Lung (tissue), 12 donors: ENCODE data around the gene MGP. TPM values are rescaled to one million over a fixed set of nuclear protein-coding genes. Genes with fewer than 3 reads are reported as not detected.

Experiments used
- ATAC-seq: fragments of 200-7000 bp; cut with Tn5 transposase; one replicate; pipeline ENCODE4 v1.9.1; 2020; ENCODE audit warnings: moderate number of reproducible peaks; ENCODE audit not compliant: insufficient read depth, low FRiP score
- DNase-seq, 3 donors: peaks; one replicate each; pipeline ENCODE4 v3.0.0-alpha.2; 2013 to 2017
- H3K27ac ChIP-seq, 2 donors: one replicate each; pipeline ENCODE4 v1.5.1; 2013; ENCODE audit warnings: mild to moderate bottlenecking in 2 of 2, moderate library complexity in 2 of 2, control low read depth in 1 of 2, inconsistent platforms in 1 of 2, low read depth in 1 of 2, low read length in 1 of 2
- H3K27me3 ChIP-seq, 3 donors: one replicate each; pipeline ENCODE4 v1.5.1; 2013; ENCODE audit warnings: low read length in 2 of 3; ENCODE audit not compliant: control insufficient read depth in 3 of 3, insufficient read depth in 3 of 3
- H3K36me3 ChIP-seq, 4 donors: one replicate each; pipeline ENCODE4 v1.5.1; 2013; ENCODE audit warnings: low read length in 4 of 4, mild to moderate bottlenecking in 1 of 4, moderate library complexity in 1 of 4; ENCODE audit not compliant: control insufficient read depth in 4 of 4, insufficient read depth in 4 of 4
- H3K4me1 ChIP-seq, 5 donors: one replicate each; pipeline ENCODE4 v1.5.1; 2013; ENCODE audit warnings: low read length in 5 of 5, mild to moderate bottlenecking in 2 of 5, moderate library complexity in 1 of 5; ENCODE audit not compliant: control insufficient read depth in 5 of 5, insufficient read depth in 5 of 5
- H3K4me3 ChIP-seq: one replicate; pipeline ENCODE4 v1.5.1; 2013; ENCODE audit warnings: mild to moderate bottlenecking, control low read depth, moderate library complexity
- H3K9ac ChIP-seq, 2 donors: one replicate each; pipeline ENCODE4 v1.5.1; 2013; ENCODE audit warnings: low read length in 2 of 2, control low read depth in 1 of 2; ENCODE audit not compliant: insufficient read depth in 1 of 2
- H3K9me3 ChIP-seq, 4 donors: one replicate each; pipeline ENCODE4 v1.5.1; 2013; ENCODE audit warnings: low read length in 3 of 4, mild to moderate bottlenecking in 1 of 4, moderate library complexity in 1 of 4; ENCODE audit not compliant: control insufficient read depth in 4 of 4, insufficient read depth in 3 of 4
- WGBS, 2 donors: extraction: QIAGEN DNeasy Blood & Tissue Kit; methylation state at CpG; one replicate each; pipeline ENCODE4 v1.1.7; 2013; 5-methylcytosine and 5-hydroxymethylcytosine counted together
- polyA plus RNA-seq, 2 donors: library from polyadenylated mRNA; stranded (reverse); fragments of 200-250 nt; gene quantifications; one replicate each; pipeline ENCODE4 v1.2.1, GENCODE V29; 2013
- total RNA-seq, 2 donors: library from RNA; depleted of rRNA in 1 of 2; stranded (reverse); fragments of >200 nt in 1 of 2; gene quantifications; one replicate each; pipeline ENCODE4 v1.2.1, GENCODE V29; 2014 to 2021
- TF ChIP-seq, protein P1 (sequence below): IDR thresholded peaks from 2 replicates; pipeline ENCODE4 v1.5.1; 2012; ENCODE audit warnings: mild to moderate bottlenecking; ENCODE audit errors: control extremely low read depth, extremely low read depth
- donor health status: control.
- donor health status: control.
- donor health status: Bipolar disorder and iron deficiency.
- donor health status: healthy.
- donor health status: DM: yes; HTN: yes; CAD: no.

Gene MGP
- total and polyA plus RNA-seq, 4 donors: 175 to 592 (median 227) TPM

DNA sequence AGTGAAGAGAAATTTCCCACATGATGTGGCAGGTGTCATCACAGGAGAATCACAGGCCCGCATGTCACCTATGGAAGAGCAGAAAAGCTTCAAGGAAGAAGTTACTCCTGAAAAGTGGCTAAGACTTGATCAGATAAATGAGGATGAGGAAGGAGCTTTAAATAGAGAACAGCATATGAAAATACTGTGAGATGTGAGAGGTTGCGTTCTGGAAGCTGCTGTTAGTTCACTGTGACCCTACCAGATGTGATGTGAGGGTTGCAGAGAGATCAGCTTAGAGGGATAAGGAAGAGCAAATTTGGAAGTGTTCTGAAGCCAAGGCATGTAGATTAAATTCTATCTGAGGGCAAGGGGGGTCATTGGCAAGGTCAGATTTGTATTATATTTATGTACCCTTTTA lies 35.6 kb upstream of the MGP start:
- ATAC-seq (no peak), DNase-seq (no peak)
- H3K4me1 ChIP-seq: peaks cover 0 to 2% (median 0%) of the 10 kb centered on the region in 5 donors
- H3K36me3 ChIP-seq: no peaks in the 10 kb centered on the region
- no peak overlapping the region for H3K9ac ChIP-seq
- H3K27me3 ChIP-seq: no peaks in the 10 kb centered on the region
- no peak overlapping the region for H3K4me3 ChIP-seq
- H3K27ac ChIP-seq: no peak overlapping the region
- no peaks in the 10 kb centered on the region for H3K9me3 ChIP-seq
- TF ChIP-seq, protein P1, sequence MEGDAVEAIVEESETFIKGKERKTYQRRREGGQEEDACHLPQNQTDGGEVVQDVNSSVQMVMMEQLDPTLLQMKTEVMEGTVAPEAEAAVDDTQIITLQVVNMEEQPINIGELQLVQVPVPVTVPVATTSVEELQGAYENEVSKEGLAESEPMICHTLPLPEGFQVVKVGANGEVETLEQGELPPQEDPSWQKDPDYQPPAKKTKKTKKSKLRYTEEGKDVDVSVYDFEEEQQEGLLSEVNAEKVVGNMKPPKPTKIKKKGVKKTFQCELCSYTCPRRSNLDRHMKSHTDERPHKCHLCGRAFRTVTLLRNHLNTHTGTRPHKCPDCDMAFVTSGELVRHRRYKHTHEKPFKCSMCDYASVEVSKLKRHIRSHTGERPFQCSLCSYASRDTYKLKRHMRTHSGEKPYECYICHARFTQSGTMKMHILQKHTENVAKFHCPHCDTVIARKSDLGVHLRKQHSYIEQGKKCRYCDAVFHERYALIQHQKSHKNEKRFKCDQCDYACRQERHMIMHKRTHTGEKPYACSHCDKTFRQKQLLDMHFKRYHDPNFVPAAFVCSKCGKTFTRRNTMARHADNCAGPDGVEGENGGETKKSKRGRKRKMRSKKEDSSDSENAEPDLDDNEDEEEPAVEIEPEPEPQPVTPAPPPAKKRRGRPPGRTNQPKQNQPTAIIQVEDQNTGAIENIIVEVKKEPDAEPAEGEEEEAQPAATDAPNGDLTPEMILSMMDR: no peak
- 97 to 98% methylated on average over 2 of the region's 2 CpGs for WGBS, 2 donors

DNA sequence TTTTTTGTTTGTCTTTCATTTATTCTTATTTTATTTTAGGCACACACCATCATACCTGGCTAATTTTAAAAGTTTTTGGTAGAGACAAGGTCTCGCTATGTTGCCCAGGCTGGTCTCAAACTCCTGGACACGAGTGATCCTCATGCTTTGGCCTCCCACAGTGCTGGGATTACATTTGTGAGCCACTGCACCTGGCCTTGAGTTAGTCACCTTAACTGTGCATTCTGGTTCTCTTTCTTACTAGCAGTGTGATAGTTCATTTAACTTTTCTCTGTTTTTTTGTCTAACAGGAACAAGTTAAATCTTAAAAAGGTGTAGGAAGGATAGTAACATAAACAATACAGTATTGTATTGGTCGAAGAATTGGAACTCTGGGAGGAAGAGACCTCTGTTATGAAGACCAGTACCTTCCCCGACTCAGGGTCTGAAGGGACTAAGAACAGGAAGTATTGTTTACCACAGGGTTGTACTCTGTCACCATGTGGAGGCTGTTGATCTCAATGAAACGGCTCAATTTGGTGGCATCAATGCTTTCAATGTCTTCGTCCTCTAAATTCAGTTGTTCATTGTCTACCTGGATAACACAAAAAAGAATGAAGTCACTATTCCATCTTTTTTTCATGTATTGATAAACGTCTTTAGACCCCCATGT lies 34.9 kb upstream of the MGP start:
- ATAC-seq (no peak), DNase-seq (no peak)
- H3K27me3 ChIP-seq: no peaks in the 10 kb centered on the region
- H3K4me3 ChIP-seq: no peak overlapping the region
- H3K9ac ChIP-seq: no peak overlapping the region
- no peak overlapping the region for H3K27ac ChIP-seq
- H3K9me3 ChIP-seq: no peaks in the 10 kb centered on the region
- H3K36me3 ChIP-seq: no peaks in the 10 kb centered on the region
- H3K4me1 ChIP-seq: no peaks in the 10 kb centered on the region
- TF ChIP-seq, protein P1: no peak
- WGBS, 2 donors: 57 to 67% methylated on average over 7 of the region's 7 CpGs

DNA sequence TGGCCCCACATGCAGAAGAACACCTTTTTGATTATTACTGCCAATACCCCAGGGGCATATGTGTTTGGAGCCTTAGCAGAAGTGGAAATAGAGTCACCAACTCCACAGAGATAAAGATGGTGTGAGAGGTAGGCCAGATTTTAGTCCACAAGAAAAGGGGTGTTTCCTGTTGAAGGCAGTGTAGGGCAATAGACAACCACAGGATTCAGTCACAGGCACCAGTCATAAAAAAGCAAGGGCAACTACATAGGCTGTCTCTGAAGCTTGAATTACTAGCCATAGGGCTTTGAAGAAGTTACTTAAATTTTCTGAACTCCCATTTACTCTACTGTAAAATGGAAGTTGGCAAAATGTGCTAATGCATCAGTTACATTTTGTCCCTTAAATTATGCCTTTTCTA lies 33.8 kb upstream of the MGP start:
- Histone ChIP-seq H3K4me3 (no peak overlapping the region), H3K4me1 (peaks cover 0 to 4% (median 0%) of the 10 kb centered on the region in 5 donors), H3K36me3 (no peaks in the 10 kb centered on the region), H3K27ac (no peak overlapping the region), H3K27me3 (no peaks in the 10 kb centered on the region), H3K9ac (no peak overlapping the region), H3K9me3 (no peaks in the 10 kb centered on the region)
- no peak for DNase-seq
- ATAC-seq: no peak
- TF ChIP-seq, protein P1: no peak

DNA sequence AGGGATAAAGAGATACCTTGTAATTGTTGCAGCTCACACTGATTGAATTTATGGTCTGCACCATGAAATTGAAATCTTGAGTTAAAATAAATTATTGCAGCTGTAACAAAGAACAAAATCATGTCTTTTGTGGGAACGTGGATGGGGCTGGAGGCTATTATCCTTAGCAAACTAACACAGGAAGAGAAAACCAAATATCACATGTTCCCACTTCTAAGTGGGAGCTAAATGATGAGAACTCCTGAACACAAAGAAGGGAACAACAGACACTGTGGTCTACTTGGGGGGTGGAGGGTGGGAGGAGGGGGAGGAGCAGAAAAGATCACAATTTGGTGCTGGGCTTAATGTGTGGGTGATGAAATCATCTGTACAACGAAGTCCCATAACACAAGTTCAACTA lies 30.1 kb upstream of the MGP start:
- 44 to 63% methylated on average over 2 of the region's 2 CpGs for WGBS, 2 donors
- TF ChIP-seq, protein P1: no peak
- no peak for ATAC-seq

More for the DNA sequence above, 30.1 kb upstream of the MGP start:
- Histone ChIP-seq H3K9me3 (no peaks in the 10 kb centered on the region), H3K9ac (no peak overlapping the region), H3K36me3 (no peaks in the 10 kb centered on the region), H3K4me1 (peaks cover 0 to 4% (median 0%) of the 10 kb centered on the region in 5 donors), H3K27ac (no peak overlapping the region), H3K27me3 (no peaks in the 10 kb centered on the region), H3K4me3 (no peak overlapping the region)
- no peak for DNase-seq
